Esophagus squamous epithelium (tissue), 4 donors: Measurements from ENCODE around the gene SHISA6.

ENCODE experiments used
- CTCF ChIP-seq, 6 experiments: fragments of 450-650 bp in 4 of 6; fragments of 200-600 bp in 2 of 6; sonication (generic) in 2 of 6; IDR thresholded peaks; one replicate each; pipeline ENCODE4 v1.5.1; 2016 to 2019; ENCODE audit warnings: antibody characterized with exemption in 6 of 6, mild to moderate bottlenecking in 4 of 6, moderate library complexity in 4 of 6
- POLR2A ChIP-seq, 4 donors: fragments of 450-650 bp; IDR thresholded peaks; one replicate each; pipeline ENCODE4 v1.6.1; 2017; ENCODE audit warnings: antibody characterized with exemption in 4 of 4, mild to moderate bottlenecking in 4 of 4, moderate library complexity in 3 of 4

GRCh38 chr17:11391134-11391533, 150.1 kb downstream of the SHISA6 start:
- TF ChIP-seq CTCF (IDR thresholded peaks at IDR 0.05) (peak in 1 of 6 experiments; percentile 12), POLR2A (IDR thresholded peaks at IDR 0.05) (no peak)
